Measurements from ENCODE around the gene CEP44. TPM values are rescaled to one million over a fixed set of nuclear protein-coding genes. Genes with fewer than 3 reads are reported as not detected.

Gene CEP44
- total RNA-seq, 1 experiment from 2014 or later = 15.3 TPM

DNA sequence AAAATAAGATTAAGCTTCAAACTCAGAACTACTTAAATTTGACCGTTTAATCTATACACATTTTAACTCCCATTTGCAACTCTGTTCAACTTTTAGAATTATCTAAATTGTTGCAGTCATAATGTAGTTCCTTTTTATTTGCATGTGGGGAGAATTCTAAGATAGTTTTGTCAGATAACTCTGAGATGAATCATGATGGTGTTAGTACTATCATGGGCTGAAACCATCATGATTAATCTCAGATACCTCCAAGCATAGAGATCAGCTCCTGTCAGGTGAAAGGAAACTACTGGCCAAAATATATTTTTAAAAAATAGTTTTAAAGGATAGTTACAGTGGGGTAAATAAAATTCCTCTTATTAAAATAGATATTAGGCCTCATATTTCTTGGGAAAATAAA, 39.3 kb upstream of the CEP44 start:
- Mint-ChIP-seq H3K27ac (ENCODE audit: low read depth, unreplicated experiment) (no peak overlapping the region), H3K4me3 (ENCODE audit: unreplicated experiment) (no peak overlapping the region), H3K4me1 (ENCODE audit: insufficient read depth, unreplicated experiment) (peaks cover 5% of the 10 kb centered on the region), H3K27me3 (ENCODE audit: insufficient read depth, unreplicated experiment) (no peaks in the 10 kb centered on the region), H3K36me3 (ENCODE audit: insufficient read depth, unreplicated experiment) (no peaks in the 10 kb centered on the region), H3K9me3 (ENCODE audit: unreplicated experiment) (no peaks in the 10 kb centered on the region)
- no TSS peak for BruUV-seq (replicated peaks)
- DNase-seq (ENCODE audit: unreplicated experiment) = no peak
- TF ChIP-seq, protein P1, sequence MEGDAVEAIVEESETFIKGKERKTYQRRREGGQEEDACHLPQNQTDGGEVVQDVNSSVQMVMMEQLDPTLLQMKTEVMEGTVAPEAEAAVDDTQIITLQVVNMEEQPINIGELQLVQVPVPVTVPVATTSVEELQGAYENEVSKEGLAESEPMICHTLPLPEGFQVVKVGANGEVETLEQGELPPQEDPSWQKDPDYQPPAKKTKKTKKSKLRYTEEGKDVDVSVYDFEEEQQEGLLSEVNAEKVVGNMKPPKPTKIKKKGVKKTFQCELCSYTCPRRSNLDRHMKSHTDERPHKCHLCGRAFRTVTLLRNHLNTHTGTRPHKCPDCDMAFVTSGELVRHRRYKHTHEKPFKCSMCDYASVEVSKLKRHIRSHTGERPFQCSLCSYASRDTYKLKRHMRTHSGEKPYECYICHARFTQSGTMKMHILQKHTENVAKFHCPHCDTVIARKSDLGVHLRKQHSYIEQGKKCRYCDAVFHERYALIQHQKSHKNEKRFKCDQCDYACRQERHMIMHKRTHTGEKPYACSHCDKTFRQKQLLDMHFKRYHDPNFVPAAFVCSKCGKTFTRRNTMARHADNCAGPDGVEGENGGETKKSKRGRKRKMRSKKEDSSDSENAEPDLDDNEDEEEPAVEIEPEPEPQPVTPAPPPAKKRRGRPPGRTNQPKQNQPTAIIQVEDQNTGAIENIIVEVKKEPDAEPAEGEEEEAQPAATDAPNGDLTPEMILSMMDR (IDR thresholded peaks at IDR 0.05; ENCODE audit: unreplicated experiment) = no peak
- CTCF ChIA-PET = interaction anchor here (0.6 to 1.9 kb wide), 2 partner anchors 22 to 825 kb away, joined by 3 to 11 read pairs; no protein-coding TSS in a partner anchor
- POLR2A ChIA-PET = interaction anchor here (0.7 to 1.4 kb wide), 3 partner anchors 9 to 55 kb away, joined by 3 to 9 read pairs (median 3); partner anchors contain the start of genes CEP44 and FBXO8
- intact Hi-C loops (cut with micrococcal nuclease) = no loop called here

DNA sequence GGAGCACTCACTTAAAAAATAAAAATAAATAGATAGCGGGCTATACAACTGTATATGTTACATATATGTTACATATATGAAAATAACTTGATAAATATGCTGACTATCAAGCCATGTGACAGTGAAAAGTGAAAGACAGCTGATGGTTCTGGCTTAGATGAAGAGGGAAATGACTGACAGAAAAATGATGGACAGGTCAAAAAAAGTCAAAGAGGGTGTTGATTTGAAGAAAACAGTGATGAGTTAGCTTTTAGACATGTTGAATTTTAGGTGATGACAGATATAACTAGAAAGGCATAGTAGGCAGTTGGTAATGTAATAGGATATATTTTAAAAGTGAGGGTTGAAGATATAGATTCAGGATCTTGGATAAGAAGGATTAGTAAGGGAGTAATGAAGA, 38.0 kb upstream of the CEP44 start:
- ChIA-PET POLR2A (interaction anchor here (0.7 kb wide), 1 partner anchor 150 kb away, joined by 3 read pairs; no protein-coding TSS in a partner anchor), CTCF (interaction anchor here (0.6 kb wide), 1 partner anchor 424 kb away, joined by 3 read pairs; no protein-coding TSS in a partner anchor)
- no peak for DNase-seq (ENCODE audit: unreplicated experiment)
- Mint-ChIP-seq H3K27ac (ENCODE audit: low read depth, unreplicated experiment) (no peak overlapping the region), H3K36me3 (ENCODE audit: insufficient read depth, unreplicated experiment) (peaks cover 3% of the 10 kb centered on the region), H3K27me3 (ENCODE audit: insufficient read depth, unreplicated experiment) (no peaks in the 10 kb centered on the region), H3K9me3 (ENCODE audit: unreplicated experiment) (no peaks in the 10 kb centered on the region), H3K4me3 (ENCODE audit: unreplicated experiment) (no peak overlapping the region), H3K4me1 (ENCODE audit: insufficient read depth, unreplicated experiment) (peaks cover 5% of the 10 kb centered on the region)
- intact Hi-C loops (cut with micrococcal nuclease) = no loop called here
- no TSS peak for BruUV-seq (replicated peaks)
- TF ChIP-seq, protein P1 (IDR thresholded peaks at IDR 0.05; ENCODE audit: unreplicated experiment) = no peak

DNA sequence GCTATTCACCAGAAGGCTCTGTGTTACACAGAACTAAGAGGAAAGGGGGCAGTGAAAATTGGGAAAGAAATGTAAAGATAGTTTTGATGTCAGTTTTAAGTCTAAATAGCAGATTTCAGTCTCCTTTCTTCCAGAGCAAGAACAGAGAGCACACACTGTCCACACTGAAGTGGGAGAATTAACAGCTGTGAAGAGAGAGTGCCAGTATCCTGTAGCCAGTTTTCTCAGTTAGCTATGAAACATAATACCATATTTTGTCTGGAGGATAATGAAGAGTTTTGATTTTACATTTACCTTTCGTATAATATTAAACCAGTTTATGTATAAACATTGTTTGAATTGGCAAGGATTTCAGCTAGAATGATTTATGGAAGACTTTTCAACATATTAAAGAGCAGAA, 35.3 kb upstream of the CEP44 start:
- ChIA-PET CTCF (interaction anchor here (0.7 kb wide), 2 partner anchors 404 to 680 kb away, joined by 3 read pairs; no protein-coding TSS in a partner anchor), POLR2A (no interaction called here)
- intact Hi-C loops (cut with micrococcal nuclease) = no loop called here
- H3K27me3 Mint-ChIP-seq (ENCODE audit: insufficient read depth, unreplicated experiment) = no peaks in the 10 kb centered on the region
- H3K36me3 Mint-ChIP-seq (ENCODE audit: insufficient read depth, unreplicated experiment) = peaks cover 5% of the 10 kb centered on the region
- no peak for DNase-seq (ENCODE audit: unreplicated experiment)
- no peak overlapping the region for H3K27ac Mint-ChIP-seq (ENCODE audit: low read depth, unreplicated experiment)
- no peak overlapping the region for H3K4me3 Mint-ChIP-seq (ENCODE audit: unreplicated experiment)
- H3K9me3 Mint-ChIP-seq (ENCODE audit: unreplicated experiment) = no peaks in the 10 kb centered on the region
- H3K4me1 Mint-ChIP-seq (ENCODE audit: insufficient read depth, unreplicated experiment) = peaks cover 5% of the 10 kb centered on the region
- no TSS peak for BruUV-seq (replicated peaks)
- TF ChIP-seq, protein P1 (IDR thresholded peaks at IDR 0.05; ENCODE audit: unreplicated experiment) = no peak

DNA sequence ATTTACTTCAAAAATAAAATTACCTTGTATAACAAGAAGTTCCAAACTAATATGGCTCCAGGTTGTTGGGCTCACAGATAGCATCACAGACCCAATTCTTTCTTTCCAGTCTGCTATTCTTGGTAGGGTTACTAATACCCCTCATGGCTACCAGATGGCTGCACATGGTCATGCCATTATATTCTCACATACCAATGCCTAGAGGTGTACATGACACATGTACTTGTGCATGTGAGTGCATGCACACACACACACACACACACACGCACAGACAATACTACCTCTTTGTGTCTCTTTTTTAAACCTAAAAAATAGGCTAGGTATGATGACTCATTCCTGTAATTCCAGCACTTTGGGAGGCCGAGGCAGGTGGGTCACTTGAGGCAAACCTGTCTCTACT, 31.3 kb upstream of the CEP44 start:
- H3K4me3 Mint-ChIP-seq (ENCODE audit: unreplicated experiment) = no peak overlapping the region
- TF ChIP-seq, protein P1 (IDR thresholded peaks at IDR 0.05; ENCODE audit: unreplicated experiment) = no peak
- intact Hi-C loops (cut with micrococcal nuclease) = no loop called here
- H3K4me1 Mint-ChIP-seq (ENCODE audit: insufficient read depth, unreplicated experiment) = no peaks in the 10 kb centered on the region
- H3K9me3 Mint-ChIP-seq (ENCODE audit: unreplicated experiment) = no peaks in the 10 kb centered on the region
- CTCF ChIA-PET = no interaction called here
- H3K27me3 Mint-ChIP-seq (ENCODE audit: insufficient read depth, unreplicated experiment) = no peaks in the 10 kb centered on the region
- no TSS peak for BruUV-seq (replicated peaks)
- POLR2A ChIA-PET = interaction anchor here (3.6 kb wide), 1 partner anchor 31 kb away, joined by 18 read pairs; the partner anchor contains the start of genes CEP44 and FBXO8
- H3K27ac Mint-ChIP-seq (ENCODE audit: low read depth, unreplicated experiment) = no peak overlapping the region
- H3K36me3 Mint-ChIP-seq (ENCODE audit: insufficient read depth, unreplicated experiment) = peaks cover 5% of the 10 kb centered on the region
- no peak for DNase-seq (ENCODE audit: unreplicated experiment)

Data from MCF 10A (cell line).